NCI-H1092 treated with DMSO at 0.1 percent for 48 hours (cell line): ENCODE measurements around the gene AIFM1.
"Not testable (repeated sequence)": the region's sequence is repeated elsewhere in the genome, so short reads cannot be mapped to it uniquely, and the experiment has no call there.

Source experiments
- DNase-seq: peaks from one replicate; lab custom pipeline; 2025; lab: John Stamatoyannopoulos, UW

AIFM1 gene

GRCh38 chrX:130119312-130119898, 46.2 kb downstream of the AIFM1 start:
- DNase-seq, result no peak

- no peak for DNase-seq
These were observed 47.0 kb downstream of the AIFM1 start for GRCh38 chrX:130118441-130119311.

GRCh38 chrX:130117166-130117565, 48.5 kb downstream of the AIFM1 start:
- no peak for DNase-seq

- DNase-seq, result not testable (repeated sequence)
These were observed 50.3 kb downstream of the AIFM1 start for GRCh38 chrX:130115119-130115885.

GRCh38 chrX:130114141-130114588, 51.5 kb downstream of the AIFM1 start:
- DNase-seq, result no peak

GRCh38 chrX:130111220-130112154, 54.2 kb downstream of the AIFM1 start:
- DNase-seq, result no peak

GRCh38 chrX:130110379-130111219, 55.0 kb downstream of the AIFM1 start, which contains the start of gene ELF4:
ELF4 (minus strand) TSS chrX:130110497; CDS start chrX:130081330, 29,167 bp downstream.
- DNase-seq, result peak; percentile 24

- DNase-seq, result peak; percentile 56
These were observed 55.9 kb downstream of the AIFM1 start for GRCh38 chrX:130109429-130110378.

GRCh38 chrX:130108647-130109428, 56.8 kb downstream of the AIFM1 start:
- DNase-seq, result no peak

- DNase-seq, result no peak
These were observed 59.6 kb downstream of the AIFM1 start for GRCh38 chrX:130106071-130106470.

- no peak for DNase-seq
These were observed 60.4 kb downstream of the AIFM1 start for GRCh38 chrX:130105244-130105643.

GRCh38 chrX:130103605-130104004, 62.0 kb downstream of the AIFM1 start:
- no peak for DNase-seq

- DNase-seq, result no peak
These were observed 65.5 kb downstream of the AIFM1 start for GRCh38 chrX:130100180-130100579.

GRCh38 chrX:130098210-130098552, 67.5 kb downstream of the AIFM1 start:
- no peak for DNase-seq

GRCh38 chrX:130097507-130098209, 68.0 kb downstream of the AIFM1 start:
- no peak for DNase-seq

GRCh38 chrX:130095249-130096030, 70.2 kb downstream of the AIFM1 start:
- DNase-seq, result no peak

GRCh38 chrX:130094696-130095095, 70.9 kb downstream of the AIFM1 start:
- no peak for DNase-seq
